Activated CD4-positive, alpha-beta T cell treated with anti-CD3 and anti-CD28 coated beads for 1 hour (primary cell): ENCODE data around the gene MEF2D.

Source experiments
- DNase-seq: peaks from one replicate; pipeline ENCODE4 v3.0.0-alpha.2; 2020

Gene MEF2D

DNA sequence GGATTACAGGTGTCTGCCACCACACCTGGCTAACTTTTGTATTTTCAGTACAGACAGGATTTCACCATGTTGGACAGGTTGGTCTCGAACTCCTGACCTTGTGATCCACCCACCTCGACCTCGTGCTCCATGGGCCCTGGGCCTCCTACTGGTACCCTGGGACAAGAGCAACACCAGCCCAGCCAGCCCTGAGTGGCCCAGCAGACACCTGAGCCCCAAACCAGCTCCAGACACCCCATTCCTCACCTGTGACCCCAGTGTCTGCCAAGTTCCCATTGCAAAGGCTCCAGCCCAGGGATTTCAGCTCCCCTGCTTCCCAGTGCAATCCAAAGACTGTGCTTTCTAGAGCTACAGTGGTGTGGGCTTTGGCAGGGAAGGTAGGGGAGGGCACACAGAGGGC, 14.6 kb downstream of the MEF2D start:
- no peak for DNase-seq

DNA sequence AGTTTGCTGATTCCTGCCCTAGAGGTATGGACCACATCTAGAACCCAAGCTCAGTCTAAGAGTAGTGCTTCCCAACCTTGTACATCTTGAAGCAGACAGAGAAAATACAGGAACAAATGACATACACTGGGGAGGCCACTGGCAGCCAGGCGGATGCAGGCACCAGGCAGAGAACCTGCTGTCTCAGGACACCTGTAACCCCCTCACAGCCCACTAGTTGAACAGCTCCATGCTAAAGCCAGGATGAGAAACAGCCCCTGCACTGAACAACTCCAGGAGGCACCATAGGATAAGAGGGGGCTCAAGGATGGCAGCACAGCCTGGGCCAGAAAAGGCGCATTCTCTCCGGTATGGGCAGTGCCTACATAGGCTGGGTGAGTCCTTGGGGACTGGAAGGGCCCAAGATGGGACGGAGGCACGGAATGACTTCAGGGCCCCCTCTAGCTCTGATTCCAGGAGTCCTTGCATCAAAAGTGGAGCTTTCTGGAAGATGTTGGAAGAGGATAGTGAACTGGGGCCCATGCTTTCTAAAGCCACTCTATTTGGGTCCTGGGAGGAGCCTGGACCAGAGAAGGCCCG, 16.0 kb downstream of the MEF2D start:
- DNase-seq, result no peak

DNA sequence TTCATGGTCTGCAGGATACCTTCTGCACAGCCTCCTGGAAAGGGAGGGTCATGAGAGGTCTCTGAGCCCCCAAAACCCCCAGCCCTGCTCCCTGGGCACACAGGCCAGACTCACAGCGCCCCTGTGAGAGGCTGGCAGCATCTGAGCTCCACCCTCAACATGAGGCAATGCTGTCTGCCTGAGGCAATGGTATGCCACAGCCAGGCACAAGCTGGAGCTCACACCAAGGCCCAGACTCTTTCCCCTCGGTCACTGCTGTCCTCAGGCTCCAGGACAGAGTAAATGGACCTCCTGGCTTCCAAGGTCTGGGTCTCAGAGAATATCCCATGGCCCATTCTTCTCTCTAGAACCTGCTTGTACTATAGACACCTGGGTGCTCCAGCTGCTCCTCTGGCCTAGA, 17.2 kb downstream of the MEF2D start:
- no peak for DNase-seq

DNA sequence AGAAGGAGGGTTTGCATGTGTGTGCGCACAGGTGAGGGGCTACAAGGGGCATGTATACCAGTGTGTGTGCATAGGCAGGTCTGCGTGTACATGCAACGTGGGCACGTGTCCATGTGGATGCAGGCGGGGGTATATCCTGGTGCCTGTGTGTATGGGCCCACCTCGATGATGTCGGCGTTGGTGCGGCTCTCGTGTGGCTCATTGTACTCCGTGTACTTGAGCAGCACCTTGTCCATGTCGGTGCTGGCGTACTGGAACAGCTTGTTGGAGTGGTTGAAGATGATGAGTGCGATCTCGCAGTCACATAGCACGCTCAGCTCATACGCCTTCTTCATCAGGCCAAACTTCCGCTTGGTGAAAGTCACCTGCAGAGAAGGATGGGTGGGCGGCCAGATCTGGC, 18.3 kb downstream of the MEF2D start:
- no peak for DNase-seq

DNA sequence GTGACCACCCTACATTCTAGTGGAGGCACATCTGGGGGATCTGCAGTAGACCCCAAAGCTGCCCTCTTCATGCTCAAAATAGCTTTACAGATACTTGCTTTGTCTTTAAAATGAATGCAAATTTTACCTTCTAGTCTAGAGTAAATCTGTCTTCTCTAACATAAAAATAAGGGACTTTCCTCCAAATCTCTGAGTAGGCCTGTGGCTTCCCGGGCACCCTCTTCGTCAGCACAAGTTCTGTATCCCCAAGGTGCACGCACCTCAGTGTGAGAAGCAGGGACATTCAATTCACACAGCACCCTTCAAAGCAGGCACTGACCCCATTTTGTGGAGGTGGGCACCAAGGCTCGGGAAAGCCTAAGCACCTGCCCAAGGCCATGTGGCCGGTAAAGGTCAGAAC, 19.0 kb downstream of the MEF2D start:
- DNase-seq, result no peak

DNA sequence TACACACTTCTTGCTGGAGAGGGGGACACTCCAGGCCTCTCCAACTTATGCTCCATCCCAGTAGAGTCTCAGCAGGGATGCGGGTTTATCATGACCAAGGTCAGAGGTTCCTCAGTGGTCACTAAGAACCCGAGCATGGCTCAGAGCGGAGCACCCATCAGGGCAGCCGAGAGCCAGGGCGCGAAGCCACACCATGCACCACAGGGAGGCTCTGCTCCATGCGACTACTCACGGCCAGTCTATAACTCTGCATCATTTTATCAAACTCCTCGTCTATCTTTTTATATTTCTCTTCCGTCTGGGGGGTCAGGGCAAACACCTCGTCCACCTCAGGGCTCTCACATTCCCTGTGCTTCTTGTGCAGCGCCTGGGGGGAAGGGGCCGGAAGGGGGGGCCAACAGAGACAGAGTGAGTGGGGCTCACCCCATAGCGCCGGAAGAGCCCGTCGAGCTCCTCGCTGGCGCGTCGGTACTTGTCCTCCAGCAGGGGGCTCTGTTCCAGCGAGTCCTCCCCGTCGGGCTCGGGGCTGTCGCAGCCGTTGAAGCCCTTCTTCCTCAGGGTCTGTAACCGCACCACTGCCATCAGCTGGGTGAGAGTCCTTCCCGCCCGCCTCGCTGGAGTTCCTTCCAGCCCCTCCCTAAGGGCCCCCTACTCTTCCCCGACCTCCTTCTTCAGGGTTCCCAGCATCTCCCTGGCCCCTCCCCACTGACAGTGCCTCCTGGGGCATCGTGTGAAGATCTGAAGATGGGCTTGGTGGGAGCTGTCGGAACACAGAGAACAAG, 20.0 kb downstream of the MEF2D start:
- peak; percentile 69 for DNase-seq

DNA sequence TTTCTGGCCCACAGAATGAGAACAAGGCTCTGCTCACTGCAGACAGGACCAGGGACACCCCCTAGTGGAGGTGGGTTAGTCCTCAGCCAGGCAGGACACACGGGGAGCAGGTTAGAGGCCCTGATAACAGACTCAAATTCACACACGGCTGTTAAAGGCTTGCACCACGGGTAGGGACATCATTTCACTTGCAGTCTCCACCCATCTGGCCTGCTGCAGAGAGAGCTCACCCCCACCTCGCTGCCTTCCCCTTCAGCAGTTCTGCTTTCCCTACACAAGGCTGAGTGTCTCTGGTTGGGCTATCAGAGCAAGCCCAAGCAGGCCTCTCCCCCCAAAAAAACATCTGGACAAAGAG, 20.6 kb downstream of the MEF2D start:
- no peak for DNase-seq

DNA sequence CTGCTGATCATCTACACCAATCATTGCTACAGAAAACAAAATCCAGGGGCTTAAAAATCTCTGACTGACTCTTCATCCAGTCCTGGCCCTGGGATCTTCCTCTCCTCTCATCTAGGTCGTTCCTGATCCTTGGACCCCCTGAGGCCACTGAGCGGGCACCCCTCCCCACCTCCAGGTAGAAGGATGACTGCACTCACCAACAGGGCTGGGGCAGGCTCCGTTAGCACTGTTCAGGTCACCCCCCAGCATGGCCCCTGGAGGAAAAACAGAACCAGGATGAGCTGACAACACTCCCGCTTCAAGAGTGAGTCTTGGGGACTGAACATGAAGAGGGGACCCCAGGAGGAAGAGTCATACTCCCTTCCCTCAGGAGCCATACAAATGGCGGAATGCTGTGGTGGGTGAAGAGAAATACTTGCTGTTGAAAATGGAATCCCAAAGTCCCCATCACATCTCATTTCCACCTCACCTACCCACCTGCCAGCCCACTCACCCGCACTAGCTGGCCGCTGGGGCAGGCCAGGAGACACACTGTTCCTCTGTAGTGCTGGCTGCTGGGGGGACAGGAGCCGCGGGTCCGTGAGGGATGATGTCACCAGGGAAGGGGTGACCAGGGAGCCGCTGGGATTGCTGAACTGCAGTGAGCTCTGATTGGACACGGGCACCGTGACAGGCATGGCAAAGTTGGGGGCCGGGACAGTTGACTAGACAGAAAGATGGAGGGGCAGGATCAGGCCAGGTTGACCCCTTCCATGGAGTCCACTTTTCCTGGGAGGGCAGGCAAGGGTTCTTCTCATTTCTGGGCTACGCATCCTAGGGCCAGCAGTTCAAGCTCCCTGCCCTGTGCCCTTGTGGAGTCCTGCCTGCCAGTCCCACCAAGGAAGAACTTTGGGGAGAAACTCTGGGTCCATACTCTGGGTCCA, 21.2 kb downstream of the MEF2D start:
- no peak for DNase-seq

DNA sequence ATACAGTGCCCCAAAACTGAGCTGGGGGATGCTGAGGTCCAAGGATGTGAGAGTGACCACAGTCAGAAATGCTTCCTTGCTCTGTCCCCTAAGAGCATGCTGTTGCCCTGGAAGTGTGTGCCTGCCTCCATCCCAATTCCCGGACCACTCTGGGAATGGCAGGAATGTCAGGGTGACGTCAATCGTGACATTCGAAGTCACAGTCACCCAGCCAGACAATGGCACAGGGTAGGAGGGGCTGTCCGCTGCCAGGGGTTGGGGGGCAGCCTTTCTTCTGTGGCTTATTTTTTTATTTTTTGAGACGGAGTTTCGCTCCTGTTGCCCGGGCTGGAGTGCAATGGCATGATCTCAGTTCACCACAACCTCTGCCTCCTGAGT, 22.3 kb downstream of the MEF2D start:
- no peak for DNase-seq

DNA sequence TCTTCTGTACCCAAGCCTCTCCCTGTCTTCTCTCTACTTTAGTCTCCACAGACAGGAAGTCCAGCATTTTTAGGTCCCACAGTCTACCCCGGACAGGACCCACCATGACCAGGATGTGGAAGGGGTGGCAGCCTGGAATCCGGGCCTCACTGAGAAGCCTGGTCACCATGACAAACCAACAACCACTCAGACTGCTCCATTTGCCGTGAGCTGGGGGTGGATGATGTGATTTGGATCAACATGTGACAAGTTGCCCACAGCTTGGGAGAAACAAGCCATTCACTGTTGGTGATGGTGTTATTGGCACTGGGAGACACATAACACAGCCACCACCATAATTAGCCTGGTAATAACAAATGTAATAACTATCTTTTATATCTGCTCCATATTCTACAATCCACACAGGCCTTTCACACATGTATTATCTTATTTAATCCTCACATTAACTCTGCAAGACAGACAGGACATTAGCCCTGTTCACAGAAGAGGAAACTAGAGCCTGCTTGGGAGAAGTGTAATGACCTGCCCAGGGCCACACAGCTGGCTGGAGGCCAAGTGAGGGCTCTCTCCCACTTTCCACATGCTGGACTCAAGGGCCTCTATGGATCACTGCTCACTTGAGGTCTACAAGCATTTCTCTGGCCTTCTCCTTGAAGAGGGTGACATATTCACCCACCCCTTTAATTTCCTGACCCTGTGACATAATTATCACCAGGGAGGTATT, 22.9 kb downstream of the MEF2D start:
- DNase-seq, result no peak

DNA sequence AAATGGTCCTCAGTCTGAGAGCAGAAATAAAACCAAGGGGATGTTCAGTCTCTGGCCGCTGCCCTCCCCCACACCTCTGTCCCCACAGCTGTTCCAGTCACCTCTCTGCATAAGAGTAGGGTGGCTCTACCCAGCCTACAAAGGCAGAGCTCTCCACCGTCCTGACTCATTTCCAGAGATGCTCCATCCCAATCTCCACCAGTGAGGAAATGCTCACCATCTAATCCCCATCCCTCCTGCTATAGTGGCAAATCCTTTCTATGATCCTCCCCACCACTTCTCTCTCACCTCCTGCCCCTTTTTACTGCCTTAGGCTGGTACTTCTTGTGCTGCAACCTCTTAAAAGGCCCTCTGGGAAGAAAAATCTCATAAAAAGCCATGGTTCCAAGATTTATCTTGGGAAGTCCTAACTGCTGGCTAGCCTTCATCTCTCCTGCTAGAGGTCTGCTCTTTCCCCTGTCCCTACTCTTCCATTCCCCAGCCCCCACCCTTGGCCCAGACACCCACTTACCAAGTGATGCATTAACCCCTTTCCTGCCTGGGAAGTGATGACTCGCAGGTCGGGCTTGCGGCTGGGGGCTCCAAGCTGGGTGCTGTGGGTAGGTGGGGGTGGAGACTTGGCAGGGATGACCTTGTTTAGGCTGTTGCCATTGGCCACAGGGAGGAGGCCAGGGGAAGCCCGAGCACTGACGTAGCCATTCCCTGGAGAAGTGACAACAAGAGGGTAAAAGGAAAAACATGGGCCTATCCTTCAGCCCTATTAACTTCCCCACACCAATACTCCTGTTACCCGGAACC, 23.9 kb downstream of the MEF2D start:
- DNase-seq, result no peak

DNA sequence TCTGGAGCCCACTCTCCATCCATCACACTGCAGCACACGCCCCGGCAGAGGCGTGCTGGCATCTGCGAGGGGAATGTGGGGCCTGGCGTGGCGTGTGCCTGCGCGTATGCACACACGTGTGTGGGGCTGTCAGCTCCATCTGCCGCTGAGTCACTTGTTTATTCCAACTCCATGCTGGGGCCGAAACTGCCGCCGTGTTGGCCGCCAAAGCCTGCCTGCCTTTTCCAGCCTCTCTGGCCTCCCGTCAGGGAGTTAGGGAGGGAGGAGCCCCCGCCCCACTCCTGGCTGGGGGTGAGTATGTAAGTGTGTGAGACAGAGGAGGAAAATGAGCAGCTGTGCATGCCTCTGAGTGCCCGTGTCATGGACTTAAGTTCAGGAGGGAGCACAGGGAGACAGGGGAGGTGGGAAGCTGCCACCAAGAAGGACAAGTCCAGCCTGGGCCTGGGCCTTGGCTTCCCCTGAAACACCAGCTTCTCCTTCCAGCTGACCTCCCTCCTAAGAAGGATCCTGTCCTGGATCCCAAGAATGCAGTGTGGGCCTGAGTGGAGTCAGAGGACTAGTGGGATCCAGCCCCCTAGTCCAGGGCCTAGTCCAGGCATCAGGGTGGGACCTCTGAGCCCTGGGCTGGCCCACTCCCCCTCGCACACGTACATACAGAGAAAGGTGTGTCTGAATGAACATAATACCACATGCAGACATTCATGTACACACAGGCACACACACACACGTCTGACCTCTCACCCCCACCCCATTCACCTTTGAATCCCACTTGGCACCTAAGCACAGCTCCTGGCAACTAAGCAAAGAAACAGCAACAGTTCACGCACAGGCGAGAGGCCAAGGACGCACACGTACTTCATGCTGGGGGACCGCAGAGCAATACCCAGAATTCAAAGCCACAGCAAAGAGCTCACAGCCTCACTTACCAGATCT, 24.7 kb downstream of the MEF2D start:
- DNase-seq, result no peak

DNA sequence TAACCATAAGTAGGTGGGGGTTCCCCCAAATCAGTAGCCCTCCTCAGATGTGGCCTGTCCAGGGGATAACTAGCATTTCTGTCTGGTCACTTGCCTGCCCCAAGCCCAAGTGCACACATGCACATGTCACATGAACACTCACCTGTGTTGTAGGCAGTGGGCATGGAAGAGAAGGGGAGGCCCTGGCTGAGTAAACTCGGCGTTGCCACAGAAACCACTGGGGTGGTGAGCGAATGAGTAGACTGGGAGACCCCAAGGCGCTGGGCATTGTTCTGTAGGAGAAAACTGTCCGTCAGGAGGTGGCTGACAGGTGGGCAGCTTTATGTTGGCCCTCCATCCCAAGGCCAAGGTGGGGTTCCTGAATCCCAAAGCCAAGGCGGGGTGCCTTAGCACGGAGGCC, 25.6 kb downstream of the MEF2D start:
- no peak for DNase-seq

DNA sequence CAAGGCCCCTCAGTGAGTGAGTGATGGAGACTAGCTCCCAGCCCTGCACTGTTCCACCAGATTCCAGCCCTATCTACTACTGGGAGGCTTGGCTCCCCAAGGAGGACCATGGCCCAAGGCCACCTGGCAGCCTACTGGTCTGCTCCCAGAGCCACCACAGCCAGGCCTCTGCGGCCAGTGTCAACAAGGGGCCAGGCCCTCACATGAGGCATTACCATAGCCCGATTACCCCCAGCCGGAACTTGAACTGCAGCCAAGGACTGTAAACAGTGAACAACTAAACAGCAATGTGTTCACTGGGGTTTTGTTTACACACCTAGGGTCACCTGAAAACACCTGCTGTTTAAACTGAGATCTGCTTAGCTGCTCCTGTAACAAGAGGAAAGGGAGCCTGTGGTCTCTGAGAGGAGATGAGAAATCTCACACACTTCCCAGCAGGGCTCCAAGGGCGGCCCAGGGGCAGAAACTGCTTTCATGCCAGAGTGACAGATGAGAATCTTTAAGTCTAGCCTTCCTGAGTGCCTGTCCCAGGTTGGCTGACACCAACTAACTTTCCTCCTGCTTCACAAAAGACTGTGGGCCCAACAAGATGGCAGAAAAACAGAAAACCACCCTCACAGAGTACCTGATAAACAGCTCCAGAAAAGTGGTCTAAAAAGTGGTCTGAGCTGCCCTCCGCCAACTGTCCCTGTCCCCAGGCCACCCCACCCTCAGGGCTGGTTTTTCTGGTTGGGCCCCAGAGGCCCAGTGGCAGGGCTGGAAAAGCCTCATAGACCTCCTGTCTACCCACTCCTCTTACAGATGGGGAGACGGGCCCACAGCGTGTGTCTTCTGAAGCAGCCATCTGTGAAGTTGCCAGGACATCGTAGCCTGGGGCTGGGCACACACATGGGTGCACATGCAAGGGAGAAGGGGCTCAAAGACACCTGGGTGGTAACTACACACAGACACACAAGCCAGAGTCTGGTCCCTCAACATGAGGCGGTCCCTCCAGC, 28.8 kb downstream of the MEF2D start:
- DNase-seq, result no peak

DNA sequence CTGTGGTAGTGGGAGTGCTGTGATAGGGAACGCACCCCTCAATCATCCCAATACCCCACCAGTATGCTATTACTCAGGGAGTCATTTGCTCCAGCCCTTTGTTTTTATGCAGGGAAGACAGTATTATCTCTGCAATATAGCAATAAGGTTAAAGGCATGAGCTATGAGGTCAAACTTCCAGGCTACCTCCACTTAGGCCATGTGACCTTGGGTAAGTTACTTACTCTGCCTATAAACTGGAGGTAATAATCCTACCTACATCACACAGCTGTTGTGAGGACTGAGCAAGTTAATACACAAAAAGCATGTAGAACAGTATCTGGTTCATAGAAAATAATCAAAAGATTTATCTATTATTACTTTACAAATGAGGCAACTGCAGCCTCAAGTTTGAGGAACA, 30.1 kb downstream of the MEF2D start:
- no peak for DNase-seq

DNA sequence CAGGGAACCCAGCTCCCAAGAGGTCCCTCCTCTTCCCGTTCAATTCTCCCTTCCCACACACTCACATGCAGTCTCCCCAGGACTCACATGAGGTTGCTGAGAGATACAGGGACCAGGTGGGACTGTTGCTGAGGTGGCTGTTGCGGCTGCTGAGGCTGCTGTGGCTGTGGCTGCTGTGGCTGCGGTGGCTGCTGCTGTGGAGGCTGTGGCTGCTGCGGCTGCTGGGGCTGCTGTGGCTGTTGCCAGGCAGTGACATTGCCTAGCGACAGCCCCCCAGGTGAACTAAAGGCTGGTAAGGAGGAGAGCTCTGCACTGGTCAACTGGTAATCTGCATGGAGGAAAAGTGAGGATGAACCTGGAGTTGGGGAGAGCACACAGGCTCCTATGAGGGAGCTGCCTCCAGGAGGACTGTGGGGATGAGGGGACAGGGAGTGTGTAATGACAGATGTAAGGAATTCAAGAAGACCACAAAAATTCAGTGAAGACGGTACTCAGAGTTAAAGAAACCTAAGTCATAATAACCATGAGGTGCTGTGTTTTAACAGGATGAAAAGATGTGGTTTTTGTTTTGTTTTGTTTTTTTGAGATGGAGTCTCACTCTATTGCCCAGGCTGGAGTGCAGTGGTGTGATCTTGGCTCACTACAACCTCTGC, 31.8 kb downstream of the MEF2D start:
- no peak for DNase-seq

DNA sequence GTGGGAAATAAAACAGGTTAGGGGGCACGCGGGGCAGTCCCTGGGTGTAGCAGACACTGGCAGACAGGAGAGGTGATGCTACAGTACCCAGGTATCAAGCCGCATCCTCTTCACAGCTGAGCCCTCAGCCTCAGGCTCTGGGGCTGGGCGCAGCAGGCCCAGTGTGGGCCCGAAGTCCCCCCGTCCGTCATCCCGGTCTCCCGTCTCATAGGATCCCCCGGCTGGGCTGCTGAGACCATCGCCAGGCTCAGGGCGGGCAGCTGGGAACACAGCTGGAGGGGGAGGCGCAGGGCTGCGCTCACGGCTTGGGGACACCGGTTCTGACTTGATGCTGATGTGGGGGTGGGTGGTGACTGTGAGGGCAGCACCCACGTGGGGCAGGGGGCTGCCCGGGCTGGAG, 32.7 kb downstream of the MEF2D start:
- no peak for DNase-seq

DNA sequence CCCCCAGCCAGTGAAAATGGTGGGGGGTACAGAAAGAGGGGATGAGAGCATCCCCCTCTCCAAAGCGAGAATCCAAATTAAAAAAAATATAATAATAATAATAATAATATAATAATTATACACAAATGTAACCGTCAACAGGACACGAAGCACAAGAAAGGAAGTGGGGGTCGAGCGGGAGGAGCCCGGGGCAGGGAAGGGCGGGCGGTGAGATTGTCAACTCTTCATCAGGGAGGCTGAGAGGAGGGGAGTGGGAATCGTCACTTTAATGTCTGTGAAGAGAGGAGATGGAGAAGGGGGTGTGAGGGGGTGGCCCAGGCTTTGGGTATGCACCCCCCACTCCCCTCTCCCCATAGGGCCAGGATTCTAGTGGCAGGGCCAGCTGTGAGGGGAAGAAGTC, 33.2 kb downstream of the MEF2D start:
- DNase-seq, result no peak

DNA sequence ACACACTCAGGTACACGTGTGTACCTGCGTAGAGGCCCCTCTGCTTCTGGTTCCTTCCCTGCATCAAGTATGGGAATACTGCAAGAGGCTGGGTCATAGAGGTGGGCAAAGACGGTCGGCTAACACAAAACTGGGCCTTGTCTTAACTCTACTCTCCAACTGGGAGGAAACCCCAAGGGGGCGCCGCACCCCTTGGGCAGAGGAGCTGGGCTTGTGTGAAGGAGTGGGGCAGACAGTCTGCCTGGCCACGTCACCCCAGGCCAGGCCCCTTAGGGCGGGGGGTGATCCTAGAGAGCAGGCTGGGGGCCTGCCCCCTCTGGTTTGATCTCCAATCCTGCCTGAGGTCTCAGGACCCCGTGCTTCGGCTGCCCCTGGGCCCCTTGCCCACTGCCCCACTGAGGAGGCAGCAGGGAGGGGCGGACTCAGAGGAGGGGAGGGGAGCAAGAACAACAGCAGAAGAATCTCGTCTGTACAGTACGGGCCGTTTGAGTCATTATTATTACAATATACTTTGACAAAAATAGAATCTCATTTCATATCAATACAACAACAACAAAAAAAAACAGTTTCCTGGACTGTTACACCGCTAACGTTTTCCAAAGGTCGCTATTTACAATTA, 34.7 kb downstream of the MEF2D start:
- no peak for DNase-seq
